Nephron progenitor cell (in vitro differentiated cells): ENCODE measurements around the gene MTFP1.
A peak's percentile ranks its signal among the peaks of the same experiment; 100 is the strongest.

Source experiments
- DNase-seq: peaks from one replicate; pipeline ENCODE4 v3.0.0; 2021
- H3K27ac Mint-ChIP-seq: 2 replicates; pipeline ENCODE4 v1.8.0; 2021; ENCODE audit warnings: mild to moderate bottlenecking, moderate library complexity, mixed read lengths
- H3K27me3 Mint-ChIP-seq: 2 replicates; pipeline ENCODE4 v1.8.0; 2021; ENCODE audit warnings: mild to moderate bottlenecking, low read depth, mixed read lengths; ENCODE audit not compliant: poor library complexity
- H3K36me3 Mint-ChIP-seq: 2 replicates; pipeline ENCODE4 v1.8.0; 2021; ENCODE audit warnings: low read depth, mixed read lengths
- H3K4me1 Mint-ChIP-seq: 2 replicates; pipeline ENCODE4 v1.8.0; 2021; ENCODE audit warnings: mixed read lengths
- H3K4me3 Mint-ChIP-seq: 2 replicates; pipeline ENCODE4 v1.8.0; 2021; ENCODE audit warnings: mild to moderate bottlenecking, moderate library complexity, mixed read lengths
- H3K9me3 Mint-ChIP-seq: 2 replicates; pipeline ENCODE4 v1.8.0; 2021; ENCODE audit warnings: mild to moderate bottlenecking, moderate library complexity, mixed read lengths
- TF ChIP-seq, protein P1 (sequence below): fragments of 200-600 bp; sonication (generic); IDR thresholded peaks from 2 replicates; pipeline ENCODE4 v1.5.0; 2021; ENCODE audit warnings: antibody characterized with exemption

Gene MTFP1

GRCh38 chr22:30406400-30406799 is 19.2 kb upstream of the MTFP1 start:
- peaks cover 9% of the 10 kb centered on the region for H3K27me3 Mint-ChIP-seq
- TF ChIP-seq, protein P1, sequence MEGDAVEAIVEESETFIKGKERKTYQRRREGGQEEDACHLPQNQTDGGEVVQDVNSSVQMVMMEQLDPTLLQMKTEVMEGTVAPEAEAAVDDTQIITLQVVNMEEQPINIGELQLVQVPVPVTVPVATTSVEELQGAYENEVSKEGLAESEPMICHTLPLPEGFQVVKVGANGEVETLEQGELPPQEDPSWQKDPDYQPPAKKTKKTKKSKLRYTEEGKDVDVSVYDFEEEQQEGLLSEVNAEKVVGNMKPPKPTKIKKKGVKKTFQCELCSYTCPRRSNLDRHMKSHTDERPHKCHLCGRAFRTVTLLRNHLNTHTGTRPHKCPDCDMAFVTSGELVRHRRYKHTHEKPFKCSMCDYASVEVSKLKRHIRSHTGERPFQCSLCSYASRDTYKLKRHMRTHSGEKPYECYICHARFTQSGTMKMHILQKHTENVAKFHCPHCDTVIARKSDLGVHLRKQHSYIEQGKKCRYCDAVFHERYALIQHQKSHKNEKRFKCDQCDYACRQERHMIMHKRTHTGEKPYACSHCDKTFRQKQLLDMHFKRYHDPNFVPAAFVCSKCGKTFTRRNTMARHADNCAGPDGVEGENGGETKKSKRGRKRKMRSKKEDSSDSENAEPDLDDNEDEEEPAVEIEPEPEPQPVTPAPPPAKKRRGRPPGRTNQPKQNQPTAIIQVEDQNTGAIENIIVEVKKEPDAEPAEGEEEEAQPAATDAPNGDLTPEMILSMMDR, result no peak
- no peak overlapping the region for H3K4me3 Mint-ChIP-seq
- DNase-seq, result no peak
- peaks cover 35% of the 10 kb centered on the region for H3K4me1 Mint-ChIP-seq
- no peaks in the 10 kb centered on the region for H3K9me3 Mint-ChIP-seq
- H3K27ac Mint-ChIP-seq, result peak overlapping the region; percentile 65
- H3K36me3 Mint-ChIP-seq, result peaks cover 16% of the 10 kb centered on the region

GRCh38 chr22:30408388-30409102 is 17.0 kb upstream of the MTFP1 start:
- Mint-ChIP-seq H3K27ac (peak overlapping the region; percentile 66), H3K9me3 (no peaks in the 10 kb centered on the region)
- no peak for DNase-seq

DNA sequence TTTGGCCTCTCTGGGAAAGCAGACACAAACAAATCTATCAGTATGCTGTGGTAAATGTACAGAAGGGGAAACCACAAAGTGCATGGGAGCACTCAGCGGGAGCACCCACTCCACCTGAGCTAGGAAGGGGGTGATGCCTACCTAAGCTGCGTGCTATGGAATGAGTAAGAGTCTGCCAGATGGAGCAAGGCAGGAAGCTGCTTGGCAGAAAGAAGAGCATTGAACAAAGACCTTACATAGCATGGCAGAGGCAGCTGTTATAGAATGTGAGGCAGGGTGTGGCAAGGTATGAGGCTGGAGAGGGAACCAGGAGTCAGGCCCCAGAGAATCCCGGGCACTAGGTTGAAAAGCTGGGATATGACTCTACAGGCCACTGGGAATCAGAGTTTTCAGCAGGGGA is 13.8 kb upstream of the MTFP1 start:
- H3K4me3 Mint-ChIP-seq, result no peak overlapping the region
- TF ChIP-seq, protein P1, result no peak
- no peak for DNase-seq
- H3K4me1 Mint-ChIP-seq, result peaks cover 27% of the 10 kb centered on the region
- H3K27me3 Mint-ChIP-seq, result peaks cover 1% of the 10 kb centered on the region
- H3K27ac Mint-ChIP-seq, result peak overlapping the region; percentile 12
- H3K36me3 Mint-ChIP-seq, result peaks cover 28% of the 10 kb centered on the region
- H3K9me3 Mint-ChIP-seq, result no peaks in the 10 kb centered on the region

More at GRCh38 chr22:30408388-30409102, 17.0 kb upstream of the MTFP1 start:
- Mint-ChIP-seq H3K27me3 (peaks cover 9% of the 10 kb centered on the region), H3K36me3 (peaks cover 24% of the 10 kb centered on the region), H3K4me3 (no peak overlapping the region), H3K4me1 (peaks cover 34% of the 10 kb centered on the region)
- TF ChIP-seq, protein P1, result no peak

DNA sequence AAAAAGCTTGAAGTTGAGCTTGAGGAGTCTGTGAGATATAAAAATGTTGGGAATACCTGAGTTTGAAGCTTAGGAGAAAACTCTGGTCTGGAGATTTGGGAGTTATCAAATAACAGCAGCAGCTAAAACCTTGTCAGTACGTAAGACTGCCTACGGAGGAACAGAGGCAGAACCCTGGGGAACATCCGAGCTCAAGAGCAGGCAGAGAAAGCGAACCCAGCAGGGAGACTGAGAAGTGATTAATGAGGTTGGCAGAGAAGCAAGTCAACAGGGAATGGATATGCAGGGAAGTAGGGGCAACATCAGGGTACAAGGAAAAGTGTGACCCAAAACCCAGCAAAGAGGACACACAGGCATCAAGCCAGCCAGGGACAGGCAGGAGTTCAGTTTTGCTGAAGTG is 12.6 kb upstream of the MTFP1 start:
- peaks cover 27% of the 10 kb centered on the region for H3K4me1 Mint-ChIP-seq
- DNase-seq, result no peak
- TF ChIP-seq, protein P1, result no peak
- H3K9me3 Mint-ChIP-seq, result no peaks in the 10 kb centered on the region
- H3K27ac Mint-ChIP-seq, result peak overlapping the region; percentile 88
- H3K27me3 Mint-ChIP-seq, result peaks cover 3% of the 10 kb centered on the region
- H3K36me3 Mint-ChIP-seq, result peaks cover 24% of the 10 kb centered on the region
- H3K4me3 Mint-ChIP-seq, result no peak overlapping the region

GRCh38 chr22:30413745-30414524 is 11.6 kb upstream of the MTFP1 start:
- H3K27me3 Mint-ChIP-seq, result peaks cover 3% of the 10 kb centered on the region
- peaks cover 24% of the 10 kb centered on the region for H3K36me3 Mint-ChIP-seq
- H3K9me3 Mint-ChIP-seq, result no peaks in the 10 kb centered on the region
- DNase-seq, result no peak
- H3K4me1 Mint-ChIP-seq, result peaks cover 19% of the 10 kb centered on the region
- H3K4me3 Mint-ChIP-seq, result no peak overlapping the region
- TF ChIP-seq, protein P1, result no peak
- H3K27ac Mint-ChIP-seq, result peak overlapping the region; percentile 39
